SK-N-SH (cell line): ENCODE results near the gene ZNF480.
"Not testable (repeated sequence)": the region's sequence is repeated elsewhere in the genome, so short reads cannot be mapped to it uniquely, and the experiment has no call there.

Source experiments
- CTCF ChIP-seq: fragments of 200-600 bp; sonication (generic); IDR thresholded peaks from 2 replicates; pipeline ENCODE4 v1.6.1; 2017; ENCODE audit warnings: antibody characterized with exemption, mild to moderate bottlenecking, moderate library complexity
- EZH2phosphoT487 ChIP-seq: fragments of 200-600 bp; sonication (generic); IDR thresholded peaks from 2 replicates; pipeline ENCODE4 v1.6.1; 2017; ENCODE audit warnings: low read depth, mixed run types, mild to moderate bottlenecking, antibody characterized with exemption, moderate library complexity, borderline replicate concordance
- MAX ChIP-seq: IDR thresholded peaks from 2 replicates; pipeline ENCODE4 v1.4.0; 2012; ENCODE audit warnings: low read depth

DNA sequence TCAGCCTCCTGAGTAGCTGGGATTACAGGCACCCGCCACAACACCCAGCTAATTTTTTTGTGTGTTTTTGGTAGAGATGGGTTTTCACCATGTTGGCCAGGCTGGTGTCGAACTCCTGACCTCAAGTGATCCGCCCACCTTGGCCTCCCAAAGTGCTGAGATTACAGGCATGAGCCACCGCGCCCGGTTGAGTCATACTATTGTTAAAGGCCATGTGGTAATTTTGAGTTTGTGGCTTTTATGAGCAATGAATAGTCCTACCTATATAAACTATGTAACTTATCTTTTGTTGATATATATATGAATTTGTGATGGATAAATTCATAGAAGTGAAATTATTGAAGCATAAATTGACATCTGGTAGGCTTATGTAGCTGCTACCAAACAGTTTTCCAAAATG lies 31.4 kb upstream of the ZNF480 start:
- TF ChIP-seq MAX, EZH2phosphoT487, CTCF: not testable (repeated sequence)
